Measurements from ENCODE around the gene EGFL8.
A peak's percentile ranks its signal among the peaks of the same experiment; 100 is the strongest.
"Not testable (repeated sequence)": the region's sequence is repeated elsewhere in the genome, so short reads cannot be mapped to it uniquely, and the experiment has no call there.

The EGFL8 gene

DNA sequence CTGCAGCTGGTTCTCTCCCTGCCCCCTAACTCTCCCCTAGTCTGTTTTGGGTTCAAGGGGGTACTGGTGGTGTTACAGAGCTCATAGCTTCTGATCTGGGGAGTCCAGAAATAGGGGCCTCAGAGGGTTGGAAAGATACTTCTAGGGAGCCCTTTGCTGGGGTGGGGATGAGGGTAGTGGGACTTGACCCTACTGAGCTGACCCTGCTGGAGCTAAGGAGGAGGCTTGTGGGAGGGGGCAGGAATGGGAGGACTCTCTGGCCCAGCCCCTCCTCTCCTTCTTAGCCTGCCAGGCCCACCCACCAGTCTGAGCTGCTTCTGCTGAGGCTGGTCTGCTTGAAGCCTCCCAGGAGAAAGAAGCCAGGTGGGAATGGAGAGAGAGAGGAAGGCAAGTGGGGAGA is at the start of gene EGFL8:
TSS of gene EGFL8 (plus strand) at position 301 of the 400 bp plus-strand sequence. CDS start 1,571 bp downstream, outside the sequence.
- DNase-seq, result no peak

DNA sequence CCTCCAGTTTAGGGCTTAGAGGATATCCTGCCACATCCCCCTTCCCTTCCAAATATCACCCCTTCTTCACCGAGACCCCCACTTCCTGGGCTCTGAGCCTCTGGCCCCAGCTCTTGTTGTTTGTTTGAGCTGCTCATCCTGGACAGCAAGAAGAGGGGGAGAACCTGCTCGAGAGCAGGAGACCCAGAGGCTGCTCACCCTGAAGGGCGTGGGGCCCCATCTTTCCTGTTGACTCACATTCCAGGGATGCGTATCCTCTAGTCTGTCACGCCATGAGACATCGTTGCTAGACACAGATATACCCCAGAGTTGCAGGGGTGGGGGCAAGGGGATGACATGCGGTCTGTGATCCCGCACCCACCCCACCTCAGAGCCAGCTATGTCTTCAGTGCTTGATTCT is 49.6 kb upstream of the EGFL8 start:
- DNase-seq, result no peak

DNA sequence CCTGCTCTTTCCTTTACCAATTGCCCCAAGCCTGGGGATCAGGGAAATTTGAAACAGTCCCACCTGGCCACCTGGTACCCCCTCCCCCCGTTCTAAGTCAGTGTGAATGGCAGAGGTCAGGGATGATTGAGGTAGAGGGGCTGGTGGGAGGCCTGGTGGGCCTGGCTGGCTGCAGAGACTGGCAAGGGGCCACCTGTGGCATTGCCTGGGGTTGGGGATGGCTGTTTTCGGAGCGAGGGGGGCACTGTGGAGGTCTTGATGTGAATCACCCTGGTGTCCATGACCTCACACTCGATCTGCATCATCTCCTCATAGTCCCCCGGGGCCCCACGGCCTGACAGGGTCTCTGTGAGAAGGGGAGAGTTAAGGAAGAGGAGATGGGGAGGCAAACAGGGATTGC is 48.8 kb upstream of the EGFL8 start:
- no peak for DNase-seq

DNA sequence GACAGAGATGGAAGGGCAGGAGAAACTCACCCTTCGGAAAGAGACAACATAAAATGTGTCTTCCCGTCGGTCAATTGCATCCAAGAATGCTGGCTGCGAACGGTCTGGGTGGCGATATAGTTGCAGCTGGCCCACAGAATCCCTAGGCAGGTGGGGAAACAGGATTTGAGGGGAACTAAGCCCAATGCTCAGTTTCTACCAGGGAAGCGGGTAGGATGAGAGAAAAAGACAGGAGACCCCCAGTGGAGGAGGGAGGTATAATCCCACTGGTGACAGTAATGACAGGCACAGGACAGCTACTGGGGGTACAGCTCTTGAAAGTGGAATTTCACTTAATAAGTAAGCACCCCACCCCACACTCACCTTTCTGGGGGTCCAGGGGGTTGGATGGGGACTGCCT is 47.7 kb upstream of the EGFL8 start:
- DNase-seq, result peak; percentile 20

DNA sequence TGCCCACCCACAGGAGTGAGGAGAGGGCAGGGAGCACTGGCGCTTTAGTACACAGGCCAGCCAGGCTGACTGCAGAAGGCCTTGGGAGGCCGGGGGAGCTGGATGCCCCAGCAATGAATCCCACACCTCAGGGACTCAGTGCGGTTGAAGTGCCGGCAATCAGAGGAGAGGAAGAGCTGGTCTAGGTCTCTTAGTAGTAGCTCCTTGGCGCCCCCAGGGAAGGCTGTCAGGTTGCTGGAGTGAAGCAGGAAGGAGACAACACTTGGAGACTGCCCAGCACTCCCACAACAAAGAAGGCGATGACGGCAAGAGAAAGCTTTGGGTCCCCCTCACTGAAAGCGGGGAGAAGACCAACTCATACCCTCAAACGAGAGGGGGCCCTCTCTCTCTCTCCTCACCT is 46.9 kb upstream of the EGFL8 start:
- DNase-seq, result no peak

DNA sequence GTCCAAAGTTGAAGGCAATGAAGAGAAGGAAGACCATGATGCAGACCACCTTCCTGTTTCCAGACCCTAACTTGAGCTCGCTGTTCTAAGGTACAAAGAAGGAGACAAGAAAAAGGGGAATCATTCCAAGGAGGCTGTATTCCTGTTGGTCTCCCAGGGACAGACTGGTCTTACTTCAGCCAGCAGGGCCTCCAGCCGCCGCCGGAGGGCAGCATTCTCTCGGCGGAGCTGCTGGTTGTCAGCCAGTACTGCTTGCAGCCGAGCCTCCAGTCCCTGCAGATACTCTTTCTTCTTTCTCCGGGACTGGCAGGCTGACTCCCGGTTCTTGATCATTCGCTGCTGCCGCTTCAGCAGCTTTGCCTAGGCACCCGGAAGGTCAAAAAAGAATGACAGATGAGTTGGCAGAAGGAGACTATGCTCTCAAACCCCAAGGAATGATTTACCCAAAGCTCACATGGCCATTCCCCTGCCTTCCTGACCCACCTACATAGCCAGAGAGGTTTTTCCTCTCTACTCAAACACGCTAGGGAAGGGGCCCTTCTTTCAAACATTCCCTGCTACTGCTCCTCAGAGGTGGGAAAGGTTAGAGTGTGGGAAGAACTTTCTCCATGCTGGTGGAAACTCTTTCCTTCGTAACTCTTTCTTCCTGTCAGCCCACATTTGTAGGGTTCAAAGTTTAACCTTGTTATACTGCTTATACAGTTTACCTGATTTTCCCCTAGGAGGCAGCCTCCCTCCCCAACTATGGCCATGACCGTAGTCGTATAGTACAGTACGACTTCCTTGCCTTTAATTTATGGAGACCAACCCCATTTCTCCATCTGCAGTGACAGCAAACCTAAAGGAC is 45.4 kb upstream of the EGFL8 start:
- peak; percentile 77 for DNase-seq

DNA sequence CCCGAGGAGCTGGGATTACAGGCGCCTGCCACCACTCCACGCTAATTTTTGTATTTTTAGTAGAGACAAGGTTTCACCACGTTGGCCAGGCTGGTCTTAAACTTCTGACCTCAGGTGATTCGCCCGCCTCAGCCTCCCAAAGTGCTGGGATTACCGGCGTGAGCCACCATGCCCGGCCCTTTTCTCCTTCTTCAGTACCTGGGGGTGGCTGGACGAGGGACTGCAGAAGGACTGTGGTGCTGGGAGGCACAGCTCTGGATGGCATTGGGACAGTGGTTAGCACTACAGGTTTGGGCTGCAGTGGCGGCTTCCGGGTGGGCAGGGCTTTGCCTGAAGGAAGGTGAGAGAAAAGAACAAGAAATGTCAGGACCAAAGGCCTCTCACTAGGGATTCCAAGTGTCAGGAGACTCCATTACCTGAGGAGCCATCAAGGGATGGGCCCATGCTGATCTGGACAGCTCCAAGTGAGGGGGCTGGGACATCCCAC is 43.8 kb upstream of the EGFL8 start:
- no peak for DNase-seq

DNA sequence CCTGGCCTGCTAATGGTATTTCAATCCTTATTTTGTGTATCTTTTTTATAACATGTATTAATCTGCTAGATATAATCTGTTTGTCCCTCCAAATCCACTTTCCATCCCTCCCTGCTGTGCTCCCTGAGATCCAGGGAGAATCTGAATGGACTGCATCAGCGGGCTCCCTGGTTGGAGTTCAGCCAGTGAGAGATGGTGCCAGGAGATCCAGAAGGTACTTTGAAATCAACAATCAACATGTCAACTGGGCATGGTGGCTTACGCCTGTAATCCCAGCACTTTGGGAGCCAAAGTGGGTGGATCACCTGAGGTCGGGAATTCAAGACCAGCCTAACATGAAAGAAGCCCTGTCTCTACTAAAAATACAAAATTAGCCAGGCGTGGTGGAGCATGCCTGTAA is 40.7 kb upstream of the EGFL8 start:
- DNase-seq, result no peak

DNA sequence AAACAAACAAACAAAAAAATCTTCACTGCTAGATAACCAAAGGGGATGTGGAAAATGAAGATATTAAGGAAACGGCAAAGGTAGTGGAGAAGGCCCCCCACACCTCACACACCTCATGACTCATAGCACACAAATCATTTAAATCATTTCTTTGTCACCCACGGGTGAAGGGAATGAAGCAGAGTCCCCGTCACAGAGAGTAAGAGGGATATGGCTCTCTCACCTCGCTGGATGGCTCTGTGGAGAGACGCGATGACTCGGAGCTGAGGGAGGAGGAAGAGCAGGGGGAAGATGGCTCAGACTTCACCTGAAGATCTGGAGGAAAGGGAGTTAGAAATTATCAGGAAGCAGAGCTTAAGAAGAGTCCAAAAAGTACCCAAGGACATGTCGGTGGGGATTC is 37.5 kb upstream of the EGFL8 start:
- DNase-seq, result peak; percentile 13

DNA sequence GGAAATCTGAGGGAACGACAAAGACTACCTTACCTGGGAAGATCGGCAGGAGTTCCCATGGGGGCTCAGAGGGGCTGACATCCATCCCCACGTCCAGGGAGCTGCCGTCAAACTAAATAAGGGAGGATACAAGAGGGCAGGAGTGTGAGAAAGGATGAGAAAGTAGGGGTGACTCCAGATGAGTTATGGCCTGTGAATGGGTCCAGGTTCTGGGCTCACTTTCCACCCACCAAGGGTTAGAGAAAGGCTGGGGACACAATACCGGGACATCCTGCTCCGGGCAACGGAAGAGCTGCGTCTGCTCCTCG is 37.0 kb upstream of the EGFL8 start:
- DNase-seq, result no peak

DNA sequence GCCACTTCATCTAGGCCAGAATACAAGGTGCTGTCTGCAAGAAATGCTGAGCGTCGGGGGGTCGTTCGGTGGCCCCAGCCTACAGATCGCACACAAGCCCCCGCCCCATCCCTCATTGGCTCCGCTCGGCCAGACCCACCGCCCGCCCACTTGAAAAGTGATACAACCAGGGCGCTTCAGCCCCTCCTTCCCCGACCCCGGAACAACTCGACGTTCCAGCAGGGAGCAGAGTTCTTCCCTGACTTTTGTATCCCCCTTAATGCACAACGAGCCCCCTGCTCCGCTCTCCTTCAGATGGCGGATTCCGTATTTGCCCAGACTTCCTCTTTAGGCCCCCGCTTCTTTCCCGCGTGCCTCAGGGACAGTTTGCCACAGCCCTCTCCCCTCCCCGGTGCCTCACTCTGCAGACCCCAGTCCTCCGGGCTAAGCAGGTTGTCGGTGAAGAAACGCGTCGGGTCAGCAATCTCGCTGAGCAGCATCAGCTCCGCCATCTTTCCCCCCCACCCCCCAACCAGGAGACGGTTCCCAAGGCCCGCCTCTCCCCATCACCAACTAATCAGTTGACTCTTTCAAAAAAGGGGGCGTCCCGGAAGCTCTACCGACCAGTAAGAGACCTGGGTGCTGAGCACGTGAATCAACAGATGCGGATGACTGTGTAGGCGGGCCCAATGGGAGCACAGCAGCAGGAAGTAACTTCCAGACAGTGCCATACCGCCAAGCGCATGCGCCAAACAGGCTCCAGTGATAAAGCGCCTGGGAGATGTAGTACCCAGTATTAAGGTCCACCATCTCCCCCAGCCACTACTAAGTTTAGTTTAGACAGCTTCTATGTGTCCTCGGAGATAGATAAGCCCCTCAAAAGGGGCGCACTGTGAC is 36.4 kb upstream of the EGFL8 start, which contains the start of gene ATF6B:
TSS of gene ATF6B (minus strand) at position 530 of the 876 bp plus-strand sequence. CDS start at position 491, 39 bp downstream.
- DNase-seq, result peak; percentile 99

DNA sequence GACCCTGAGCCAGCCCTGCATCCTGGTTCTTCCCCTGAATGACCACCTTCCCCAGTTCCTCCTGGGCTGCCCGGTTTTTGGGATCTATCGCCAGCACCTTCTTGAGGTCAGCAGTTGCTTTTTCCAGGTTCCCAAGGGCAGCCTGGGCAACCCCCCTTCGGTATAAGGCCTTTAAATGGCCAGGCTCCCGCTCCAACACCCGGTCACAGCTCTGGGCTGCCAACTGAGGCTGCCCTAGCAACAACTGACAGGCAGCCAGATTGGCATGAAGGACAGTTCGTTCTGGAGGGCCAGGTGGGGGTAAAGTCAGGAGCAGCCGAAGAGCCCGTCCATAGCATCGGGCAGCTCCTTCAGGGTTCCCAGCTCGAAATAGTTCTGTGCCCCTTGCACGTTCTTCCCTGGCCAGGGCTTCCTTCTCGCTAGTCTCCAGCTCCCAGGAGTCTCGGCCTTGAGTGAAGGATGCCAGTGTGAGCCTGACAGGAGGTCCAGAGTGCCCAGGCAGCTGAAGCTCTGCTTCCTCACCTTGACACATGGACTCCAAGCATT is 35.6 kb upstream of the EGFL8 start:
- DNase-seq, result no peak

DNA sequence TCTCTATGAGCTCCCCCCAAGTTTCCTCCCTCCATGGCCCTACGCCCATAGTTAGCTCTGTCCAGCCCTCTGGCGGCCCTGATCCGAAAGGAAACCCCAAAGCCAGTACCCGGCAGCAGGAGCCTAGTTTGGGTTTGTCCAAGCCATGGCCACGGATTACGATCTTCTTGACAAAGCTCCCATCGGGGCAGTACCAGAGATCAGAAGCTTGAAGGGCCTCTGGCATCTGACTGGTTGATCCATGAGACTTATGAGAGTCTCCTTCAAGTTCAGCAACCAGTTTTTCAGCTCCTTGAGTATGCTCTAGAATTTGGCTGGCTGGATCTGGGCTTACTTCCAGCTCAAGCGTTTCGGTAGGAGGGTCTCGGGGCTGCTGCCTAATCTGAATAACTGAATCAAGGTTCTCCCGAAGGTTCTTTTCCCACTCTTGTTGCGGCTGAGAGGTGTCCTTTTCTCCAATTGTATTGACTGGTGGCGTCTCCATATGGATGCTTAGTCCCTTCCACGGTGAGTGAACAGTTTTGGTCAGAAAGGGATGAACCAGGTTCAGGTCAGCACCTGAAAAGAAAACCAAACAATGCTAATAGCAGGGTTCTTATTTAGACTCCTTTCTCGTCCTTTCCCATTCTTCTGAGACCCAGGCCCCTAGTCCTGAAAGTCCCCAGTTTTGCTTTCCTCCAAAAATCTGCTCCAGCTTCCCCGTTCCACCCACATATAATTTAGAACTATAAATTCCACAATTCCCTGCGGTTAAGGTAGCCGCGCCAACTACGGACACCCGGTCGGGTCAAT is 34.9 kb upstream of the EGFL8 start:
- DNase-seq, result no peak

DNA sequence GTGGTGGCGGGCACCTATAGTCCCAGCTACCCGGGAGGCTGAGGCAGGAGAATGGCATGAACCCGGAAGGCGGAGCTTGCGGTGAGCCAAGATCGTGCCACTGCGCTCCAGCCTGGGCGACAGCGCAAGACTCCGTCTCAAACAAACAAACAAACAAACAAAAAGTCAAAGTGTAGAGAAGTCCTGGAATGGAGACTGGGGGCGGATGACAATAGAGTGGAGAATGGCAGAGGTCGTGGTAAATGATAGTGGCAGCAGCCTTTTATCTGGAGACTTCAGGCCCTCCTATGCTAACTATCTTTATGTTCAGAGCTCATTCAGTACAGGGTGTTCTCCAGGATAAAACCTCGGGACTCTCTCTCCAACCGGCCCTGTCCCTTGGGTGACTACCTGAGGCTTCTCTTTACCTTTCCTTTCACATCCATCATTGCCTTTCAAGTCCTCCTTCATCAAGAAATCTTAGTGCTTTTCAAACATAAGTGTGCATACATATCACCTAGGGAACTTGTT is 32.9 kb upstream of the EGFL8 start:
- DNase-seq, result no peak

DNA sequence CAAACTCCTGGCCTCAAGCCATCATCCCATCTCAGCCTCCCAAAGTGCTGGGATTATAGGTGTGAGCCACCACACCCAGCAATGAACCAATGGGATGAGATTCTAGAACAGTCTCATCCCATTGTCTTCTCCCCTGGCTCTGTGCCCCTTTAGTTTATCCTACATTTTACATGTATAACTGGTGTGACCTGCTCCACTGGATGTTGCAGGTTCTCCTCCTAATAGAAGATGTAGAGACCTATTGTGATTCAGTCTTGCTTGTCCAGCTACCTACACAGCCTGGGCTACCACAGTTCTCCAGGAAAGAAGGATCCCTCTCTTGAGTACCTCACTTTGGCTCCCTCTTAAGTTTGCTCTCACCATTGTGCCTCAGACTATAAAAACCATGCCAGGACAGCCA is 32.3 kb upstream of the EGFL8 start:
- no peak for DNase-seq

DNA sequence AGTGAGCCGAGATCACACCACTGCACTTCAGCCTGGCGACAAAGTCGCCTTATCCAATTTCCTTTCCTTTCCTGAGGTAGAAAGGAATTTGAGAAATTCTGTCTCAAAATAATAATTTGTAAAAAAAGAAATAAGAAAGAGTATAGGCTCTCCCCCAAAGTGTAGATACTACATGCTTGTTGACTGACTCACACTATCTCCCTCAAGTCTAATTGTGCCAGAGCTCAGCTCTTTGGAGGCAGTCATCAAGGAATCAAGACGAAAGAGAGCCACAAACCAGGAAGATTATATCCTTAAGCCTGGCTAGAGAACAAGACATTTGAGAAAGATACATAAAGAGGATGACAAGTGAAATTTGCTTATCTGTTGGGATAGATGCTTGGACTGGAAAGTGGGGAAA is 30.6 kb upstream of the EGFL8 start:
- no peak for DNase-seq

DNA sequence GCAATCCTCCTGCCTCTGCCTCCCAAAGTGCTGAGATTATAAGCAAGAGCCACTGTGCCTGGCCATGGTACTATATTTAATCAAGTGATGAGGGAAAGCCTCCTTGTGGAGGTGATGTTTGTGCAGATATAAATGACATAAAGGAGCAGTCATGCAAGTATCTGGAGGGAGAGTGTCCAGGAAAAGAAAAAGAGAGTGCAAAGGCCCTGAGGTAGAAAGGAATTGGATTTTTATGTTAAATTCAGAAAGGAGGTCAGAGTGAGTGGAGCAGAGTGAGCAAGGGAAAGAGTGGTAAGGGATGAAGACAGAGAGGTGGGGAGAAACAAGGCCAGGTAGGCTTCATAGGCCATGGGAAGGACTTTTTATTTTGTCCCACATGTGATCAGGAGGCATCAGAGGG is 26.9 kb upstream of the EGFL8 start:
- DNase-seq, result no peak

DNA sequence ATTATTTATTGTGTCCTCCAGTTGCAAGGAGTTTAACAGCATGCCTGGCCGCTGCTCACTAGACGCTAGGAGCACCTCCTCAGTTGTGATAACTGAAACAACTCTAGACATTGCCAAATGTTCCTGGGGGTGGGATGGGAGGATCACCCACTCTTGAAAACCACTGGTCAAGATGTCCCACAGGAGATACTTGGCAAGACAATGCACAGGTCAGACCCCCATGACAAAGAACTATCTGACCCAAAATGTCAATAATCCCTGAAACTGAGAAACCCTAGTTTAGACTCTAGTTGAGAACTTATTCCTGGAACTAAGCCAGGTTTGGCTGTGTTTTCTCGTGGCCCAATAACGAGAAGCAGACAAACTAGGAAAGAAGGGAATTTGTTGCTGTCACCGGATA is 24.8 kb upstream of the EGFL8 start:
- no peak for DNase-seq

DNA sequence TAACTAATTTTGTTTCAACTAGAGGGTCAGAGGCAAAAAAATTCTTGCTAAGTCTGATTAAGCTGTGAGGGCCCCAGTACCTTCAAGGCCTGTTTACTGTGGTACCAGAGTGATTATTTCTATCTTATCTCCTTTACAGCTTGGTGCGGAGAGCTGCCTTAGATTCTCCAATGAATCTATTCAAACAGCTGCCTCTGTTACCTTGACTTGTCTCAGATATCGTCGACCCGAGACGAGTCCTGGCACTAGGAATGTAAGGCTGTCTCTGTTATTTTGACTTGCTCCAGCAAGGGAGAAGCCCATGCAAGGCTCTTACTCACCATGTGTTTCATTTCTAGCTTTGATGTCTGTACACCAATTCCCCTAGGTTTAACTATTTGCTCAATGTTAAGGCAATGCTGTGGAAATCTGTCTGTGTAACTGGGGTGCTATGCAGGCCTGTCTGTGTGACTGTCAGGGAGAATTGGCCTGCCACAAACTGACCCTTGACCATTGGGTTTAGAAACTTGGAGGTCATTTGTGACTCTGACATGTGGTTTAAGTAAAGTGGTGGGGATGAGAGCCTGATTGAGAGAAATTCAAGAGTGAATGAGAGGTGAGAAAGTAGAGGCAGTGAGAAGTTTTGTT is 23.9 kb upstream of the EGFL8 start:
- DNase-seq, result no peak

DNA sequence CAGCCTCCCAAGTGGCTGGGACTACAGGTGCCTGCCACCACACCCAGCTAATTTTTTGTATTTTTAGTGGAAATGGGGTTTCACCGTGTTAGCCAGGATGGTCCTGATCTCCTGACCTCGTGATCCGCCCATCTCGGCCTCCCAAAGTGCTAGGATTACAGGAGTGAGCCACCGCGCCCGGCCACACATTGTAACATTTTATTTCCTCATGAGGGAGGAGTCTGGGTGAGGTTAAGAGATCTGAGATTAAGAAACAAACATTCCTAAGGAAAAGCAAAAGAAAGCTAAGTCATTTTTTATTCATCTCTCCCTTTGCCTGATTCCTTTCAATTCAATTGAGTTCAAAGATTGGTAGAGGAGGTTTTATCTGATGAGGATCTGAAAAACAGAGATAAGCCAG is 20.2 kb upstream of the EGFL8 start:
- not testable (repeated sequence) for DNase-seq

DNA sequence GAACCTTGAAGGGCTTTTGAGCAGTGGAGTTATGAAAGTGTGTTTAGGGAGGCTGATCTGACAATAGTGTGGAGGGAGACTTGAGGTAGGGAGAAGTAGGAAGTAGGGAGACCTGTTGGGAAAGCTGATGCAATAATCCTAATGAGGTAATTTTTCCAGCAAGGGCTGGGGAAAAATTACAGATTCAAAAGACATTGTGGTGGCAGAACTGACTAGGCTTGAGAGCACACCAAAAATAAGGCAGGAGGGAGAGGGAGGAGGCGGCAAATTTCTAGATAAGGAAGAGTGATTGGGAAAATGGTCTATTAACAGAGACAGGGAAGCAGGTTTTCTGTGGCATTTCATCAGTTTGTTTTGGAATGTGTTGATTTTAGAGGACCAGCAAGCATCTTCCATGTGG is 18.1 kb upstream of the EGFL8 start:
- DNase-seq, result no peak

DNA sequence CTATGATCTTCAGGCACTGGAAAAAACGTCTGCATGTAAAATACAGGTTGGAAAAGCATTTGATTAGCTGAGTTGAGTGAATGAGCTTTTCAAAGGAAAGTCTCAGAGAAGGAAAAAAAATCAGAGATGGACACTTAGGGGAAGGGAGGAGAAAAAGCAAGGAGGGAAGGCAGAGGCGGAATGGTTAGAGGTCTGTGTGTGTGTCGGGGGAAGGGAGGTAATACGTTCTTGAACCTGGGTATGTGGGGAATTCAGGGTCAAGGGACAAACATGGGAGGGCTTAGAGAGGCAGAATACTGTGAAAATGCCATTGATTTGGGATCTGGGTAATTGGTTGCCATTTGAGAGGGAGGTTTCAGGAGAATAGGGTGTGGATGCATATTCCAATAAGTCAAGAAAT is 17.7 kb upstream of the EGFL8 start:
- no peak for DNase-seq

All from activated CD4-positive, alpha-beta T cell treated with anti-CD3 and anti-CD28 coated beads, Interleukin-10, Interleukin-2, amounts not matched to agents 100 ng/mL and 50 ng/mL, durations not matched to agents 16 hours and 8 hours (primary cell).